GM18909 (cell line): ENCODE results near the gene ERBB2.

Source experiments
- ATAC-seq: cut with Tn5 transposase; IDR thresholded peaks from one replicate; pipeline ENCODE4 v1.9.1; 2021; ENCODE audit warnings: mild to moderate bottlenecking; ENCODE audit not compliant: unreplicated experiment, poor library complexity

ERBB2 gene

GRCh38 chr17:39664581-39665561 is 35.0 kb upstream of the ERBB2 start, which contains the start of gene TCAP:
TCAP (plus strand) TSS chr17:39665349; CDS start chr17:39665360, 11 bp downstream.
- ATAC-seq: no peak

- no peak for ATAC-seq
Observed at GRCh38 chr17:39665642-39666224, 34.1 kb upstream of the ERBB2 start.

GRCh38 chr17:39666231-39666600 is 33.6 kb upstream of the ERBB2 start:
- no peak for ATAC-seq

GRCh38 chr17:39666601-39667261 is 33.1 kb upstream of the ERBB2 start:
- ATAC-seq: no peak

- ATAC-seq: no peak
Observed at GRCh38 chr17:39667262-39667944, 32.5 kb upstream of the ERBB2 start.

- no peak for ATAC-seq
Observed at GRCh38 chr17:39667945-39668924, 31.6 kb upstream of the ERBB2 start, which contains the start of gene PNMT. PNMT (plus strand) TSS chr17:39668453; CDS start chr17:39668476, 23 bp downstream.

GRCh38 chr17:39669897-39670735 is 29.7 kb upstream of the ERBB2 start:
- no peak for ATAC-seq

- ATAC-seq: no peak
Observed at GRCh38 chr17:39670746-39671145, 29.1 kb upstream of the ERBB2 start.

GRCh38 chr17:39671651-39672521 is 28.0 kb upstream of the ERBB2 start:
- ATAC-seq: no peak

- no peak for ATAC-seq
Observed at GRCh38 chr17:39672522-39673334, 27.1 kb upstream of the ERBB2 start.

GRCh38 chr17:39673335-39674081 is 26.4 kb upstream of the ERBB2 start:
- ATAC-seq: no peak

GRCh38 chr17:39674179-39674578 is 25.7 kb upstream of the ERBB2 start:
- no peak for ATAC-seq

GRCh38 chr17:39674702-39675389 is 25.0 kb upstream of the ERBB2 start:
- no peak for ATAC-seq

GRCh38 chr17:39675390-39676082 is 24.3 kb upstream of the ERBB2 start:
- ATAC-seq: no peak
